DMS153 (cell line): ENCODE measurements around the gene TEAD3.

ENCODE experiments used
- DNase-seq: peaks from one replicate; lab custom pipeline; 2025; lab: John Stamatoyannopoulos, UW

TEAD3 gene

DNA sequence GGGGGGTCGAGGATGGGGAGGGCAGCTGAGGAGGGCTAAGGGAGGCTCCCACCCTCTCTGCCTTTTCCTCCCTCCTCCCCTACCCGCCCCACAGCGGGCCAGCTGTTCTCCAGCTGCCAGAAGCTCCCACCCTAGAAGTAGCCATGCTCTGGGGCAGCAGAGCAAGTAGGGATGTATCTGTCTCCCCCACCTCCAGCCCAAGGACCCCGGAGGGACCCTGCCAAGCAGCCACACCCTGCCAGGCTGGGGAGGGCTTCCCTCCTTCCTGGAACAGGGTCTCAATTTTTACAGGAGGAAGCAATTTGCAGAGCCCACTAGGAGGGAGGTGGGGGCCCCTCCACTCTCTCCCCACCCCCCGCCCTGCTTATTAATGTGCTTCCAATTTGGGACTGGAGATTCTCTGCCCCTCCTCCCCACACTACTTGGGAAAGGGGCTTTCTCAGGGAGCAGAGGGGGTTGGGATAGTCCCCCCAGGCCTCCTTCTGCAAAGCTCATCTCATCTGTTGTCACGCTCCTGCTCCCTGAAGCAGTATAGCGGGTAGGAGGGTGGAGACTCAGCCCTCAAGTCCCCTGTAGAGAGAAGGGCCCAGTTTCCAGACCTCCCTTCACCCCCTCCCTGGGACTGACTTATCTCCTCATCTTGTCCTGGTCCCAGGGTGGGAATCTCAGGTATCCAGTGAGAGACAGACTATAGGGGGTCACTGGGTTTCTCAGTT is 4.5 kb downstream of the TEAD3 start:
- no peak for DNase-seq

DNA sequence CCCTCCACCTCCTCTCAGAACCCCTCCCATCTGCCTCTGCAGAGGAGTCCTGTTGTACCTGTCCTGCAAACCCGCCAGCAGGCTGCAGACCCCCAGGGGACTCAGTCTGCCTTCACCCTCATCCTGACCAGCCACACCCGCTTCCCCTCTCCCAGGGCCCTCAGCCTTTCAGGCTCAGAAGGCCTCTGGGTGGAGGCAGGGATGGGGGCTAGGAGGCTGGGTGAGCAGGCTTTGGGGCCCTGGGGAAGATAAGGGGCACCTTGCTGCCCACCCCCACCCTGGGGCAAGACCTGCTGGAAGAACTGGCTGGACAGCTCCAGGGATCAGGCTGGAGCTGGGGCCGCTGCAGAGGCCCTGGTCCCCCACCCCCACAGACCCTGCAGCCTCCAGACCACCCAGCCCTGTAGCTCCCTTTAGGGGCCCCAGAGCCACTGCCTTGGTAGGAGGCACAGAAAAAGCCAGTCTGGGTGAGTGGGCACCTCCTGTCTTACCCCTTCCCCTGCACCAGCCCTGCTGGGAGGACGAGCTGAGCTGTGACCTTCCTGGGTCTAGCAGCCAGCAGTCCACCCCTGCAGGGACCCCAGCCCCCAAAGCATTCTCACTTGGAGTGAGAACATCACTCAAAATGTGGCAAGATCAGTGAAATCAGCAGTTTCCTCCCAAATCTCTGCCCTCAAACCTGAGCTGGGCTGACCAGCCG is 5.2 kb downstream of the TEAD3 start:
- DNase-seq, result no peak

DNA sequence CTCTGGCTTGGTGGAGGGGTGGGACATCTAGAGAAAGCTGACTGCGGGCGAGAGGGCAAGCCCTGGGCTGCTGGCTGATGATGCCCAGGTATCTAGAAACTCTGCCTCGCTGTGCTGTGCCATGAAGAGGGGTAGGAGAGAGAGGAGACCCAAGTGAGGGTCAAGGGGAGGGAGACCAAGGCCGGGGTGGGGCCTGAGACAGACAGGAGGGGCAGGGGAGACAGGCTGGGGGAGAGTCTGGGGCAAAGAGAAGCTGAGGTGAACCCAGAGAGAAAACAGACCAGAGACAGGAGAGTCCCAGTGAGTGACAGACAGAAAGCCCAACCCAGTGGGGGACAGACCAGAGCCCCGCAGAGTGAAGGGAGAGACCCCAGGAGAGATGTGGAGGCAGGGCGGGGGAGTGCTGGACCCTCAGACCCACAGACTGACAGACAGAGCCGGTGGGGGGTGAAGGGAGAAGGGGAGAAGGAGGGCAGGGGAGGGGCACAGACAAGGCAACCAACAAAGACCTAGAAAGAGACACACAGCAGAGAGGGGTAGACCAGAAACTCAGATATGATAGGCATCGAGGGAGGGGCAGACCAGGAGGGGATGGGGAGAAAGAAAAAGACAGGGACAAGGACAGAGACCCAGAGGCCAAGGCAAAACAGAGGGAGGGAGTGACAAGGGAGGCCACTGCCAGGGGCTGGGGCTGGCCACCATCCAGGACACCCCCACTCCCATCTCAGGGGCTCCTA is 5.9 kb downstream of the TEAD3 start:
- DNase-seq, result no peak

DNA sequence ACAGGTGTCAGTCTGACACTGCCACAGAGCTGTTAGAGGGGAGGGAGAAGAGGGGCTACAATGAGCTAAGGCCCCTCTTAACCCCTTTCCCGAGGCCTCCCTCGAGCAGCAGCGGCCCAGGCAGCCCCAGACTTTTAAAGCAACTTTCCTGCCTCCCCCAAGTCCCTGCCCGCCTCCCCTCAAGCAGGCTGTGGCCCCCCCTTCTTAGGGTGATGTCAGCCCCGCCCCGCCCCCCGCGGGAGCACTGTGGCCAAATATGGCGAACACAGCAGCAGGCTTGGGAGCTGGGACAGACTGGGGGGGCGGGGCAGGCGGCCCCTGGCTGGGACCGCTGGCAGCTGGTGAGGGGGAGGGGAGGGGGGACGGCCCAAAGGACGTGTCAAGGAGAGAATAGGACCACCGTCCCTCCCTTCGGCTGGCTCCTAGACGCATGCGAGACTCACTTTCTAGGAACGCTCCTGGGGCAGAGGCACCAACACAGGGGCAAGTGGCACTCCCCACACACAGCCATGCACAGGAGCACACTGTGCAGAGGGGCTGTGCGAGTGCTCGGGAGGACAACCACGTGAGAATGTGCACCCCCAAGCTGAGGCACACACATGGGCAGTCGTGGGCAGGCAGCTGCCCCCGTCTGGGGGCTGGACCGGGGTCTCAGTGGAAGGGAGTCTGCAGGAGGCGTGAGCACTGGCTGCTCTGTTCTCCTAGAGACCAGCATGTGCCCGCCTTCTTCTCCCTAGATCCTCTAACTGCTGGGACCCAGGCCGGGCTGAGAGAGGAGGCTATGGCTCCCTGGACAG is 6.7 kb downstream of the TEAD3 start:
- DNase-seq, result no peak

DNA sequence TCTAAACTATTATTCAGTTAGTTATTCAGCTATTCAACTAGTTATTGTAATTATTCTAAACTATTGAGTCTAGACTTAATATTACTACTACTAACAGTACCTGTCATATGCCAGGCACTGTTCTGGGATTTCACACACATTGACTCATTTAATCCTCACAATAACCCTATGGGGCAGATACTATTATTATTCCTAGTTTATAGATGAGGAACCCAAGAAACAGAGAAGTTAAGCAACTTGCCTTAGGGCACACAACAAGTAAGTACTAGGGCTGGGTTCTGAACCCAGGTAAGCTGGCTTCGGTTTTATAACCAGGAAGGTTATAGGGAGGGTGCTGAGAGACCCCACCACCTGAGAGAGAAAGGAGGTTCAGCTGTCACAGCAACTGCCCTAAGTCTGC is 7.8 kb downstream of the TEAD3 start:
- DNase-seq, result no peak

DNA sequence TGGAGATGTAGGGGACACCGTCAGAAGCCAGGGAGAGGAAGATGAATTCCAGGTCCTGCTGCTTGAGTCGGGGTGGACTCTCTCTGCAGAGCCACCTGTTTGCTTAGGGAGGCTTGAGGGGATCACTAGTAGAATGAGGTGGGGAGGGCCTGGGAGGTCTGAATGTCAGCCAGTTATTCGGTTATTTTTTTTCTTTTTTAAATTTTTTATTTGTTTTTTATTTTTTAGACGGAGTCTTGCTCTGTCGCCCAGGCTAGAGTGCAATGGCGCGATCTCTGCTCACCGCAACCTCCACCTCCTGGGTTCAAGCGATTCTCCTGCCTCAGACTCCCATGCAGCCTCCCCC is 8.4 kb downstream of the TEAD3 start:
- DNase-seq, result no peak

DNA sequence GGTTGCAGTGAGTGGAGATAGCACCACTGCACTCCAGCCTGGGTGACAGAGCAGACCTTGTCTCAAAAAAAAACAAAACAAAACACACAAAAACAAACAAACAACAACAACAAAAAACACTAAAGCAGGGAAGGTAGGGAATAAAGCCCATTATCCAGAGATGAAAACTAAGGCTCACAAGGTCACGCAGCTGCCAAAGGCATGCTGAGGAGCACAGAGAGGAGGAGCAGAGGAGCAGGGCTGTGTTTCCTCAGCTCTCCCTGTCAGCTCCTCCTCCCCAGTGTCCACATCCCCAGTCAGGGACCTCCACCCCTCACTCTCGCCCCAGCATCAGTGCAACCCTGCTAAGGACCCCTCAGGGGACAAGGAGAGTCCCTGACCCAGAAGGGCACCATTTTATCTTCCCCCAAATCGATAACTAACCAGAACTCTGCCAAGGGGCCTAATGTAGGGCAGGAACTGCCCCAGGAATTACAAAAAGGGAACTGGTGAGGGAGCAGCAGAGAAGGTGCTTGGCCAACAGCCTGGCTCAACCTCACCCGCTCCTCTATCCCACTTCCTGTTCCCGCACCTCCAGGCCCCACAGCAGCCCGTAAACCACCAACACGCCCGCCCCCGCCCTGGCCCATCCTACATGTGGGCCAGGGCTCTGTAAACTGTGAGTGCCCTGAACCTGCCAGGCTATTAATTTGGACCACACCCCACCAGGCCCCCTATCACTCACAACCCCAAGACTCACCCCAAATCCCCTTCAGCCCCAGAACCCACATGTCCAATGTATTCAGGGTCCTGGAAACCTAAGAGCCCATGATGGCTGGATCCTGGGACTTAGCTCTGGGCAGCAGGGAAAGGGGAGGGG is 9.0 kb downstream of the TEAD3 start:
- peak; percentile 30 for DNase-seq

DNA sequence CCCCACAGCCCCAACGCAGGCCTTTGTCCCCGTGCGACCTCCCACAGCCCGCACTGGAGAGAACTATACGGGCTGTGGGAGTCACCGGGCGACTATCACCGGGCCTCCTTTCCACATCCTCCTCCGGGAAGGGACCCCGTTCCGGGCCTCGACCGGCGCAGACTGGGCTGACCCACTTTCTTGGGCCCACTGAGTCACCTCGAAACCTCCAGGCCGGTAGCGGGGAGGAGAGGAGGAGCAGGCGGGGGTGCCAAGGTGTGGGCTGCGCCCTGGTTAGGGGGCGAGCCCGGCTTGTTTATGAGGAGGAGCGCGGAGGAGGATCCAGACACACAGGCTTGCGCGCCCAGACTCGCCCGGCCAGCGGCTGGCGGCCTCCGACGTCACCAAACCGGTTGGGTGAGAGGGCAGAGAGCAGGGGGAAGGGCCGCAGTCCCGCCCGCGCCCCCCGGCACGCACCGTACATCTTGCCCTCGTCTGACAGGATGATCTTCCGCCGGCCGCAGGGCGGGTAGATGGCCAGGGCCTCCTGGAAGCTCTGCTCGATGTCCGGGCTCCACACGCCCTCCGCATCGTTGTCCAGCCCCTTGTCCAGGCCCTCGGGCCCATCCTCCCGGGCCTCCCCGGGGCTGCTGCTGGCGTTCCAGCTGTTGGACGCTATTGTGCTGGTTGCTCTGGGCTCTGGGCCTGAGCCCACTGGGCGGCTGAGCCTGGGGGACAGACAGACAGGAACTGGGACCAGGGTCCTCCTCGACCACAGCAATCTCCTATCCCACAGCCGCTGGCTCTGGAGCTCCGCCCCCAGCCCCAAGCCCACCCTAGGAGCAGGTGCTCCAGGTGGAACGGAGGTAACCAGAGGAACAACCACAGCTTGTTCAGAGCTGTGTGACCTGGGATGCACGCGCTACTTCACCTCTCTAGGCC is 10.6 kb downstream of the TEAD3 start:
- DNase-seq, result peak; percentile 66

DNA sequence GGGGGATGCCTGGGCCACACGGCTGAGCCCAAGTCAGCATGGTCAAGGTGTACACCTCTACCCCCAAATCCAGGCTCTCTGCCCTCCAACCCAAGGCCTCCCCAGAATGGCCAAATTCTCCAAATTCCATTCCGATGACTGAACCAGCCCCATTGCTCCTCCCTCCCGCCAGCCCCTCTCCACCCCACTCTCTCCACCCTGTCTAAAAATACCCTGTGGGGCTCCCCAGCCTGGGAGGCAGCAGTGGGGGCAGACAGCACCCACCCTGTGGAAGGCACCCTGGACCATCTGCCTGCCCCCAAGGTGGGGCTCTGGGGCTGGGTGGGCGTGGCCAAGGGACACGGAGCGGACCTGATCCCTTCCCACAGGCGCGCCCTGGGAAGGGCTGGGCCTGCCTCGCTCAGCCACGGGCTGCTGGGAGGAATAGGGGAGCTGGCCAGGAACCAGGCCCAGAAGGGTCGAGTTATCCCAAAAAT is 11.4 kb downstream of the TEAD3 start:
- DNase-seq, result no peak

DNA sequence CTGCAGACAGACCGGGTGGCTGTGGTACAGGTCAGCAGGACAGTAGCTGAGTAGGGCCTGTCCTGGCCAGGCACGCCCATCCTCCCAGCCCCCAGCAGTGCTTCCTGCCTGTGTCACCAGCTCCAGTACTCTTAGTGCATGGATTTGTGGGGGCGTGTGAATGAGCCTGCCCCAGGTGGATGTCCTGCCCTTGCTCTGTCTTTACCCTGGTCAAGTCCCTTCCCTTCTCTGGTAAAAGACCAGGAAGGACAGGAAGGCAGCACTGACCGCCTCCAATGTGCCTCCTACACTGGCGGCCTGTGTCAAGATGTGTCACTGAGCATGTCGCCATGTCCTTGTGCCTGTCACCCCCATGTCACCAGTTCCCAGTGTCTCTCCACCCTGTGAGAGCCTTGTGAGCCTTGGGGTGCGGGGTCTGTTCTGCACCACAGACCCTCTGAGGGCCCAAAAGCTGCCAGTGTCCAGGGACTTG is 11.9 kb downstream of the TEAD3 start:
- no peak for DNase-seq

DNA sequence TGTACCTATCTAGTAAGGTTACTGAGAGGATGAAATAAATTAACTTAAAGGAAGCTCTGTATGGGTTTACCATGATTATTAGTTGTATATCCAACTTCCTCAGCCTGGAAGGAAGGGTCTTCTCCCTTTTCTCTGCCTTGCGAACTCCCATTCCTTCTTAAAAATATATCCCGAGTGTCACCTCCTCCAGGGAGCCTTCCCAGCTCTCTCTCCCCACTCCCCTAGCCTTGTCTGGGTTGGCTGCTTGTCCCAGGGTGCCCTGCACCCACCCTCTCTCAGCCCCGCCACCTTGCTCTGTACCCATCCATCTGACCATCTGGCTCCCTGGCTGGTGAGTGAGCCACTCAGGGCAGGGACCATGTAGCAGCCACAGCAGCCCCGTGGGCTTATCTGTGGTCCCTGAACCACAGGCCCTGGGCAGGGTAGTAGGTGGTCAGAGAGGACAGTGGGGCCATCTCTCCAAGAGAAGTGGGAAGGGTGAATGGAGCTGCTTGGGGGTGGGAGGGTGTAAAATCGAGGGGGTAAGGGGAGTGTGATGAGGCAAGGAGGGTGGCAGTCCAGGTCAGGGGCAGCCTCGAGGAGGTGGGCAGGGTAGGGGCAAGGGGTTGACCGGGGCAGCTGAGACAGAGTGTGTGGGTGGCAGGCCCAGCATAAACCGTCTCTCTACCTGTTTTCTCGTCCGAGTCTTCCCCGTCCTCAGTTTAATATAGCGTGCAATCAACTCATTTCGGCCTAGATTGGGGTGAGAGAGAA is 12.8 kb downstream of the TEAD3 start:
- DNase-seq, result no peak

DNA sequence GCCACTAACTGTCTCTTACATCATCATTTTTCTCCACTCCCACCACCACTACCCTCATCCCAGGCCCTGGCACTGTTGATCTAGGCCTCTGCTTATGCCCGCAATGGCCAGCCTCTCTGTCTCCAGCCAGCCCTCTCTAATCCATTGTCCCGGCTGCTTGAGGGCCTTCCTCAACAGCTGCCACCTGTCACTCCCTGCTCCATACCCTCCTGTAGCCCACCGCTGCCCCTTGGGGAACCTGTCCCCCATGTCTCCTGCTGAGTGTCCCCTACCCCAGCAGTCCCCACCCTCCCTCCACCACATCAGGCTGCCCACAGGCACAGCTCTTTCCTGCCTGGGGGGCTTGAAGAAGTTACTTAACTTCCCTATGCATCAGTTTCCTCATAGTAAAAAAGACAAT is 13.4 kb downstream of the TEAD3 start:
- DNase-seq, result no peak

DNA sequence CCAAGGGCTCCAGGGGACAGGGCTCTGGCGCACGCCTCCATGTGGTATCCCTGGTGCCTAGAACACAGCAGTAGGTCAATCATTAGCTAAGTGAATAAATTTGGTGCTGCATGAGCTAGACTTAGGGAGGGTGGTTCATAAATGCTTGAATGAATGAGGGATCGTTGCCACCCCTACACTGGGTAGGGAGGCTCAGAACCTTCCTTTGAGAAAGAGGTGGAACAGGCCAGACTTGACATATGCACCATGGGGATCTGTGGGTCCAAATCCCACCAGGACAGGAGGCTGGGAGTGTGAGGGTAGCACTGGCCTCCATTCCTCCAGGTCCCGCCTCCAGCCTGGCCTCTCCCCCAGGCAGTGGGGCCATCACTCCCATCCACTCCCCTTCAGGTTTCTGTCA is 13.8 kb downstream of the TEAD3 start:
- DNase-seq, result no peak

DNA sequence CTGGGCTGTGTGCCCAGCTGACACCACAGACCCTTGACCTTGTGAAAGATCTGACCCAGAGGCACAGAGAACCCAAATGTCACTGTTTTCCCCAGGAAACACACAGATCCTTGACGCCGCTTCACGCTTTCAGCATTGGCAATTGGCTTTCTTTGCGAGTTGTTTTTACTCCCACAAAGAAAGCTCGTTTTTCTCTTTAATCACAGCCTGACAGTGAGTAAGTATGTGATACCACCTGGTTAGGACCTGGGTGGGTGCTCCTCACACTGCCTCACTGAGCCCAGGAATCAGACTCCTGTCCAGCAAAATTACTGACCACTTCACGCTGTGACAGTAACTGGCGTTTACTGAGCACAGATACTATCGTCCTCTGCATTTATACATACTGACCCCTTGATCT is 15.7 kb downstream of the TEAD3 start:
- DNase-seq, result no peak

DNA sequence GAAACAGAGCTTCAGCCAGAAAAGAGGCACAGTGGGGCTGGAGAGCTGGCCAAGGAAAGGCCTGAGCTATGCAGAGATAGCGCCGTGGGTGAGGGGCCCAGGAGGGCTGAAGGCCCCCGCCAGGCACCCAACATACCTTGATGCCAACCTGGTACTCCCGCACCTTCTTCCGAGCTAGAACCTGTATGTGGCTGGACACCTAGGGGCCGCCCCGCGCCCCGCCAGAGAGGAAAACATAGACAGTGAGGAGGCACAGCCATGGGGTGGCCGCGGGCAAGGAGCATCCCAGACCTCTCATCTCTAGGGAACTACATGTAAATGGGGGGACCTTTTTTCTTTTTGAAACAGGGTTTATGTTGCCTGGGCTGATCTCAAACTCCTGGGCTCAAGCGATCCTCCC is 16.7 kb downstream of the TEAD3 start:
- DNase-seq, result no peak

DNA sequence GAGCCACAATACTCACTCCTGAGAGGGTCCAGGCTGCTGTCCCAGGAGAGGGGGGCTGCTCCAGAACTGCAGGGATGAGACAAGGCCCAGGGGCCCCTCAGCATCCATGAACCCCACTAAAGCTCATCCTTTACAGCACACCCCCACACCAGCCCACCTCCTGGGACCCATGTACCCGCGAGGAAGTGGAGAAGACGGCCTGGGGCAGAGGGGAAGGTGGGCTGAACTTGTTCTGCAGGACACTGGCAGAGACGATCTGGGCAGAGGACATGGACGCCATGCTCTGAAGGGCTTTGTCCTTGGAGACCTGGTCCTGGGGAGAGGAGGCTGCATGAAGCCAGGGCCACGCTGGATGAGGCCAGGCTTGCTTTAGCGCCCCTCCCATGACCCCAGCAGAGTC is 18.6 kb downstream of the TEAD3 start:
- DNase-seq, result no peak

DNA sequence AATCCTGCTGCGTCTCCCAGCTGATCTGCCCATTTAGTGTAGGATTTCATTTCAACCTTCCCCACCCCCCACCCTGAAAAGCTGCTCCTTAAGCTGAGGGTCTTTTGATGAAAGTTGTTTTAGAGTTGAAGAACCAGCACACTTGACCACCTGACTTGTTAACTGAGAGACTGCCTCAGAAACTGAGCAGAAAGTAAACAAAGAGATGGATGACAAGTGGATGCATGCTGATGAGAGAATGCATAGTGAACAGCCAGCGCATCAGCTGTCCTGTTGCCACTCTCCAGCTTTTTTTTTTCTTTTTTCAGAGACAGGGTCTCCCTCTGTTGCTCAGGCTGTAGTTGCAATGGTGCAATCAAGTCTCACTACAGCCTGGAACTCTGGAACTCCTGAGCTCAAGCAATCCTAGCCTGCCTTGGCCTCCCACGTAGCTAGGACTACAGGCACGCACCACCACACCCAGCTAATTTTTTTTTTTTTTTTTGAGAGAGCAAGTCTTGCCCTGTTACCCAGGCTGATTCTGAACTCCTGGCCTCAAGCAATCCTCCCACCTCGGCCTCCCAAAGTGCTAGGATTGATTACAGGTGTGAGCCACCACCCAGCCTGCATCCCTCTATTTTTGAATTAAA is 19.2 kb downstream of the TEAD3 start:
- no peak for DNase-seq

DNA sequence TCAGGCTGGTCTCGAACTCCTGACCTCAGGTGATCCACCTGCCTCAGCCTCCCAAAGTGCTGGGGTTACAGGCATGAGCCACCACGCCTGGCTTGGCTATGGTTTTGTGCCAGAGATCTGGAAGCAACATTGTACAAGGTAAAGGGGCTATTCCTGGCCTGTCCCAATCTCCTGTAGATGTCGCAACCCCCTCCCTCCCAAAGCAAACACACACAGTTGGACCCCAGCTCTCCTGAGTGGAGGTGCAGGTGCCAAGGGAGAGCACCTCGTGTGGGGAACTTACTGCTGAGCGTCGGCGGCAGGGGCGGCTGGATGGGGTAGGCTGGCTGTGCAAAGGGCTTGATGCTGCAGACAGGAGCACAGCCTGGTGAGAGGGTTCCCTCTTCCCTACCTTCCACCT is 19.9 kb downstream of the TEAD3 start:
- no peak for DNase-seq

DNA sequence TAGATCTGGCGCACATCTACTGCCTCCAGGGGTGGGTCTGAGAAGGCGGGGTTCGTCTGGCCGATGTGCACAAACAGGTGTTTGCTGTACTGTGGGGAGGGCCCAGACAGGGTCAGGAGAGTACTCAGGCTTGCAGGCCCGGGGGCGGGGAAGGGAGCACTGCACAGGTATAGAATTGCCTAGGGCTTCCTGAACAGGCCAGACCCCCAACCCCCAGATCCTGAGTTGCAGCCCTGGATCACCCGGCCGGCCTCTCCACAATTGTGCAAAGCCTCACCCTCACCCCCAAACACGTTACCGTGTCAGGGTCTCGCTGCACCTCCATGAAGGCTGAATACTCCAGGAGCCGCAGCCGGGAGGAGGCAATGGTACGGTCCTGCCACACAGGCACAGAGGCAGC is 20.9 kb downstream of the TEAD3 start:
- DNase-seq, result no peak
